Ammon's horn (tissue), 1 donor: ENCODE results near the gene ING4.
A peak's percentile ranks its signal among the peaks of the same experiment; 100 is the strongest.

Experiments
- DNase-seq: peaks from one replicate; pipeline ENCODE4 v3.0.0-alpha.2; 2016; ENCODE audit warnings: low spot score

ING4 gene

DNA sequence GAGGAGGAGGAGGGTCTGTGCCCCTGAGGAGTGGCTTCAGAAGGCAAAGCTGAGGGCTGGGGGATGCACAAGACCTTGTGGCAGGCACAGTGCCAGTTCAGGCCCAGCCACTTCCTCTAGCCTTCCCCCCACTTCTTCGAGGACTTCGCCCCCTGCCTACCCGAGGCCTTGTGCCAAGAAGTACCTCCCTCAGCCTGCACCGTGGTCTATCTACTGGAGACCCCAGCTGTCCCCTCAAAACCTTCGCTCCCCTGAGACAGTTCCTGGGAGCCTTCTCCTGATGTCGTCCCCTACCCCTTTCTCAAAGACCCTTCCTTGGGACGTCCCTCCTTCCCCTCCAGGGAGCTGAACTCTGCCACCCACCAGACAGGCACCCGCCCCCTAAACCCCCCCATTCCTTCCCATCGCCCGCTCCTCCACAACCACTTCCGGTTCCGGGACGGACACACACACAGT, 25.7 kb upstream of the ING4 start:
- DNase-seq = peak; percentile 94

DNA sequence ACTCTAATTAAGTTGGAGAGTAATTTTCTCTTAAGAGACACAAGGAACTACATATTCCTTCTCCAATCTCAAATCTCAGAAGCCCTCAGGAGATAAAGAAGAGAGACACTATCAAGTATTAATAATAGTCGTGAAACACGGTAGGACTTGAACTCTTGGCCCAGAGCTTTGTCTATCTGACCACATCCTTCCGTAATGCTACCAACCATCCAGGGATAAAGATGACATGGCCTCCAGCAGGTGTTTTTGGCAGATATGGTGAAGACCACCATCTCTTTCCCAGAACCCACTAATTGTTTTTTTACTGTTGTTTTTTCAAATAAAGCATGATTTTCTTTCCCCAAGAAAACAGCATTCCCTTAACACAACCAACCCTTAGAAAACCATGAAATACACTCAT, 22.9 kb upstream of the ING4 start:
- DNase-seq = no peak

DNA sequence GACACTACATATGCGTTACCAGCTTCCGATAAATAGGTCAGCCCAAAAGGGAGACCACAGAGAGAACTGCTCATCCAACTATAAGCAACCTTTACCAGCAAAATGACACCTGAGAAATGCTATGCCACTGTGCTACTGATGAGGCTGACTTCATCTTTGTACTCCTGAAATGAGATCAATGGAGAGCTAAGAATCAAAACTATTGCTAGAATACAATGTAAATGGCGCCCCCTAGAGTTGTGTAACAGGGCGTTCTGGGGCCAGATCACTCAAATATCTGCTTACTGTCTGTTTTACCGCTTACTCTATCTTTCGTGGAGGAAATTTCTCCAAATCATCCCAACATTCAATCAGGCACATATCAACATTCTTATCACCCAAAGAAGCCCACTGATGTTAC, 21.7 kb upstream of the ING4 start:
- peak; percentile 37 for DNase-seq

DNA sequence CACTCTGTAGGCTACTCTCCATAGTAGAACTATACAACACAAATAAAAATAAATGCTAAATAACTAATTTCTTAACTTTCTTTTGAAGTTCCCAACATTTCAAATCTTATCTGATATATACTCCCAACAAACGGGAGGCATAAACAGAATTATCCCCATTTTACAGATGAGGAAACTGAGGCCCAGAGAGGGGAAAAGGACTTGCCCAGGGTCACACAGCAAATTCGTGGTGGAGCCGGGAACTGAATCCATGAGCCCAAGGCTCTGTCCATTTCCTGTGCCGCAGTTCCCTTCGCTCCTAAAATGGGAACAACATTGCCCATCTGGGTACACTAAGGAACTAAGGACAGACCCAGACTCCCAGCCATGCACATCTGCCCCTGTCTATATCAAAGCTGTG, 14.0 kb upstream of the ING4 start:
- DNase-seq = no peak

DNA sequence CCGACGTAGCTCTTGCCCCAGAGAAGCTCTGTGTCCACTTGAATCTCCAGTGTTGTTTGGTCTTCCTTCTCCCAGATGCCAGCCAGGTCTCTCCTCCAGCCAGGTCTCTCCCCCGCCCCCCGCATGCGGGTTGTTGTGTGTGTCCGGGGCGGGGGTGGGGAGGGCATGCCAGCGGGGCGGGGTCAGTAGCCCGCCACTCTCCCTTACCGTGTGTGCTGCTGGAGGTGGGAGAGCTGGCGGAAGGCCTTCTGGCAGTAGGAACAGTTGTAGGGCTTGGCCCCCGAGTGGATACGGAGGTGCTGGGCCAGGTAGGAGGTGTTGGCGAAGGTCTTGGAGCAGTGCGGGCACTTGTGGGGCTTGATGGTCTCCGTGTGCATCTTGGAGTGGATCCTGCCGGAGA, 9.2 kb upstream of the ING4 start:
- no peak for DNase-seq

DNA sequence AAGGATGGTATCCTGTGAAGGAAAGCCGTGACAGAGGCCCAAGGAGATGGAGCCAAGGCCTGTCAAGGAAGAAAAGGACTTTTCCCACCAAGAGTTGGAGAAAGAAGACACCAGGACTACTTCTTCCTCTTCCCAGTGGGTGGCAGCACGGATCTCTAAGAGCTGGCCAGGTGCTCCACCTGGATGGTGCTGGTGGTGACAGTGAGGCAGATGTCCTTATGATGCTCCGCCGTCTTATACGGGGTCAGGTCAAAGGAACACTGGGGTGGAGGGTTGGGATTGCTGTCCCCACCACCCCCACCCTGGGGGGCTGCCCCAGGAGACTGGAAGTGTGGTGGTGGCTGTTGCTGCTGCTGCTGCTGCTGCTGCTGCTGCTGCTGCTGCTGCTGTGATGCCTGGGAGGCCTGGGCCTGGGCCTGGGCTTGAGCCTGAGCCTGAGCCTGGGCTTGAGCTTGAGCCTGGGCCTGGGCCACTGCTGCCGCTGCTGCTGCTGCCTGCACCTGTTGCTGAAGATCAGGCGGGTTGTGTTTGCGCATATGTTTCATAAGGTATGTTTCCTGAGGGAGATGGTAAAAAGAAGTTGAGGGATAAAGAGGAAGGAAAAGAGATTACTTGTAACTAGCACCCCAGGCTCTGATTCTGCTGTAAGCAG, 4.8 kb upstream of the ING4 start:
- DNase-seq = no peak

DNA sequence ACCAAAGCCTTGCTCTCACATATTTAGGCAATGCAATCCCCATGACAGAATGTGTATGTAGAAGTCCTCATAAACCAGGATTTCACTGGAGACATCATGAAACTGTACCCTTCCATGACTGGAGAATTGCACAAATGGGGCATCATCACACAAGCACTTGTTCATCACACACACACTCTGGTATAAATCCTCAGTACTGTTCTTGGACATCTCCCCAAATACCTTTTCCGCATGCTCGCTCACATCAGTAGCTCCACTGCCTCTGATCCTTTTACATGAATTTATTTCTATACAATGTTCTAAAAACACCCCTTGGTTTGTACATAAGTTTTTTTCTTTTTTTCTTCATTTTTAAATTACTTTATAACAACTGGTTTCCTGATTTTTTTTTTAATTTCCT, 3.3 kb upstream of the ING4 start:
- DNase-seq = no peak

DNA sequence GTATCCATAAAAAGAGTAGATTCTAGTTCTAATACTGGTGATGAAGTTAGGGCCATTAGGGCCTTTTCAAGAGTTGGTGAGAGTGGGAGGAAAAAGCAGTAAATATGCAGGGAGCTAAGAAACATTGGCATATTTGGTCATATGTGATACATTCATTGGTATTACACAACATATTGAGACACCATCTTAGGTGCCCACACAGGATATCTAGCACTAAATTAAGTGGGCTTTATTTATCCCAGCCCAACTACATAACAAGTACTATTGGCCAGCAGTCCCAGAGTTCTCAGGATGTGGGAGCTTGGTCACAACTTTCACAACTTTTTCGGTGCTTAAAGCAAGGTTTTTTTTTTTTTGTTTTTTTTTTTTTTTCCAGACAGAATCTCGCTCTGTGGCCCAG, 2.0 kb upstream of the ING4 start:
- no peak for DNase-seq

DNA sequence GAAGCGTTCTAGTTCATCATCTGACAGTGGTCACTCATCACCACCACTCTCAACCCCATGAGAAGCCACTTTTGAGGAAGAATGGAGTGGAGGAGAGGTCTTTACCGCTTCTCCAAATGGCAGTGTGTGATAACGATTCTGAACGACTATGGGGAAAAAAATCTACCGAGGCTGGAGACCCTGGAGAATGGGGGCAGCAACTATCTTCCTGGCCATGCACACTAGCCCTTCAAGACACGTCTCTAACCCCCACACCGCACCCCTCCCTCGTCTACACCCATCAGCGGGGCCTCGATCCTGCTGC, 365 bp downstream of the ING4 start:
- DNase-seq = no peak

DNA sequence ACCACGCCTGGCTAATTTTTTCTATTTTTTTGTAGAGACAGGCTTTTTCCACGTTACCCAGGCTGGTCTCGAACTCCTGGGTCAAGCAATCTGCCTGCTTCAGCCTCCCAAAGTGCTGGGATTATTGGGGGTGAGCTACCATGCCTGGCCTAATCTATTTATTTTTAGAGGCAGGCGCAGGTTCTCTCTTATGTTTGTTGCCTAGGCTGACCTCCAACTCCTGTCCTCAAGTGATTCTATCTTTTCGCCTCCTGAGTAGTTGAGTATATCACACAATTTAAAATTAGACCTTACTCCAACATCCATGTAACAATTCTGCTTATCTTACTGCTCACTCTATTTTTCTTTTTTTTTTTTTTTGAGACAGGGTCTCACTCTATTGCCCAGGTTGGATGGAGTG, 8.9 kb downstream of the ING4 start:
- no peak for DNase-seq

DNA sequence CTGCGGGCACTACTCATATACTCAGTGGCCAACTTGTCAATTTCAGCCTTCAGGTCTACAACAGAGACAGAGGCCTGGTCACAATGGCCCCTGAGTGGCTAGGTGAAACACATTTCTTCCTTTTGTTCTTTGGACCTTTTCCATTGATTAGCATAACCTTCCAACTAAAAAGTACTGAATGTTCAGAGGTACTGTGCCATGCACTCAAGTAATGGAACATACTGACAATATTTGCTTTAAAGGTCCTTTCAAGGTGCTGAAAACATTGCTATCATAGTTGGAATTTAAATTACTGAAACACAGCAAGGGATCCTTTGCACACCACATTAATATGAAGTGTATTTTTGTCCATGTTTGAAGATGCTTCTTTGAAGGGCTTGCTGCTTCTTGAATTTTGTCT, 9.6 kb downstream of the ING4 start:
- no peak for DNase-seq

DNA sequence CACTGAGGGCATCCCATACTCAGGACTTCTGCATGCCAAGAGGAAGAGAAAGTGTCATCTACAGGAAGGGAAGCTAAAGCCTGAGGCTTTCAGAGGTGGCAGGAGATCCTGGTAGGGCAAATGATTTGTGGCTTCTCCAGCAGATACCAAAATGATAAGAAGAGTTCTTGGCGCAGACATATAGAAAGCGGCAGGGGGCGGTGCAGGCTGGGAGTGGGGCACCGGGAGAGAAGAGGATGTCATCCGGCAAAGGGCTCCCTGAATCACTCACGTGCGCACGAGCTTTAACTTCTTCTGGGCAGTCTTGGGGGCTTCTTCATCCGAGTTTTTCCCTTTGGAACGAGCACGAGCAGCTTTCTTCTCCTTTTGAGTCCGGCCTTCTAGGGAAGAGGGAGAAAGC, 10.5 kb downstream of the ING4 start:
- no peak for DNase-seq

DNA sequence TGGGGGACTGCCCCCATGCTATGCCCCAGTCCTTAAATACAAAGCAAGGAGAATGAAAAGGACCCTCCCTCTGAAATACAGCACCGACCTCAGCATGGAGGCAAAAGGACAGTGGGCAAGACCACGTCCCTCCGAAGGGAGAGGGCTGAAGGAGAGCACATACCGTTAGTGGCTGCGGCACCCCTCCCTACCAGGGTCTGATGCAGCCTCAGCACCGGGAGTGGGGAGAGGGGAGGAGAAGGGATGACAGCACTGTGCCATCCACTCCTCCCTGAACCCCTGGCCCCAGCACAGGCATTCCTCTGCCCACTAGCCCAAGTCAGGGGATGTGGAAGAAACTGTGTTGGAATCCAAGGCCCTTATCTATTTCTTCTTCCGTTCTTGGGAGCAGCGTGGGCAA, 12.1 kb downstream of the ING4 start:
- DNase-seq = no peak

DNA sequence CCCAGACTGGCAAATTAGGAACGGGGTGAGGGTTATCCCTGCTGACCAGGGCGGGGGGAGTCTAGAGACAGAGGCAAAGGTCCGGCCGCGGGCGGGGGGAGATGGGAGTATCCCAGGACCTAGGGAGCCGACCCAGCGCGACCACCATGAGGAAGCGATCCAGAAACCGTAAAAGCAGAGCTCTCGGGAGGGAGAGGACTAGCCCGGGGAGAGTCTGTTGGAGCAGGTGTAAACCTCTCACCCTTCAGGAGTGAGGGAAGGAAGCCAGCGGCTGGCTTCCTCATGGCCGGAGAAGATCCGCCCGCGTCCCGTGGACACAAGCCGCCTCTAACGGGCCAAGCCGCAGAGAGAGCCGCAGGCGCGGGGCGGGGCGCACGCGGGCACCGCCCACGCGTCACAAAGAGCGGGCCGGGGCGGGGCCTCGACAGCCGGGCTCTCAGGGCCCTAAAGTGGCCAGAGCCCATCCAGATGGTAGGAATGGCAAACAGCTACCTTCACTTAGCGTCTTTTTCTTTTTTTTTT, 15.8 kb downstream of the ING4 start, which contains the start of gene ACRBP:
Gene ACRBP (minus strand): TSS at position 350 of the 522 bp plus-strand sequence. CDS start 66 bp downstream, at position 284.
- peak; percentile 78 for DNase-seq

DNA sequence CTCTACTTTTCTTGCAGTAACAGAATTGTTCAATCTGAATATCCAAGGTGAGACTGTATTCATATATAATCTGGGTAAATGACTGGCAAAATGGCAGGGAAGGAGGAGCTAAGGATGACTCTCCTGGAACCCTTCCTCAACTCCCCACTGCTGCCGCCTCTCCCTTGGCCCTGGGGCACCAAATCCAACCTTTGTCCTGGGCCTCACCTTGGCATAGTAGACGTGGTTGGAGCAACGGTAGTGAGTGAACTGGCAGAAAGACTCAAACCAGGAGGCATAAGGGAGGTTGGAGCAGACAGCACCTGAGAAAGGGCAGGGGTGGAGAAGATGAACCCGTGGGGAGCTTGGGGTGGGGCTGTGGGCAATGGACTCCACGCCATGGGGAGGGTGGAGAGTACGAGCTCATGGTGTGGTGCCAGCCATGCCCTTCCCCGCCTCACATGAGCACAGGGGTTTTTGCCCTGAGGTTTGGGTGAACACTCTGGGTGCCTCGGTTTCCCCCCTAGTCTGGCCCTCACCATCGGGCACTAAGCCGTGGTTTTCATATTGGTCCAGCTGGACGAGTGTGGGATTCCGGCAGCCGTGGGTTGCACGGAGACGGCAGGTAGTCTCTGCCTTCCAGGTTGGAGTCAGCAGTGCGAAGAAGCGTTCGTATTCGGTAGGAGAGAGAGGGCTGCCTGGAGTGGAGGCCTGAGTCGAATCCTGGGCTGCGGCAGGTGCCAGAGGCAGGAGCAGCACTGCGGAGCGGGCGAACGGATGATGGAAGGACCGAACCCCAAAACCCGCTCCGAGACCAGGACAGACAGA, 16.4 kb downstream of the ING4 start:
- no peak for DNase-seq

DNA sequence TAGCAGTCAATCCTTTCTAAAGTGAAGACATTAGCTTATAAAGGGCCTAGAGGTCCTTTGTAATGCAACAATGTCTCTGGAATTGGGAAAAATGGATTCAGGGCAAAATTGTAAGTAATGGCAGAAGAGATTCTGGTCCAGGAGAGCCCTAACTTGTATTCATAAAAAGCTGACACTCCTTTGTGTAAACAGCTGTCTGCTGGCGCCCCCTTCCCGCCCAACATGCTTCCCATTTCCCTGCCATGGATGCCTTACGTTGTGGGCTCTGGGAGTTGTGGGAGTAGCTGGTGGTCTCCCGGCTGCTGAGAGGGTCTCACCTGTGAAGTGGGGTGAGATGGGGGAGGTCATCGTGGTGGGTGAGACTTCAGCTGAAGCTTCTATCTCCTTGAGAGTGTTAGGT, 18.0 kb downstream of the ING4 start:
- peak; percentile 57 for DNase-seq

DNA sequence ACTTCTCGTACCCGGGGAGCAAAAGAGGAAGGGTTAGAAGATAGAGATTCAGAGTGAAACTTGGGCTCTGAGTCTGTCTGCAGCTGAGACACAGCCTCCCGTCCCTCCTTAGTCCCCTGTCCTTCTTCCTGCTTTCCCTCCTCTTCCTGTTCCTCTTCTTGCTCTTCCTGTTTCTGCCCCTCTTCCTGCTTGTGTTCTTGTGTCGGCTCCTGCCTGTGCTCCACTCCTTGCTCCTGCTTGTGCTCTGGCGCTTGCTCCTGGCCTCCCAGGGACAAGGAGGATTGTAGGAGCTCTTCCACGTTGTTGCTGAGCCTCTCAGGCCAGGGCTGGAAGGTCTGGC, 18.7 kb downstream of the ING4 start:
- peak; percentile 78 for DNase-seq

DNA sequence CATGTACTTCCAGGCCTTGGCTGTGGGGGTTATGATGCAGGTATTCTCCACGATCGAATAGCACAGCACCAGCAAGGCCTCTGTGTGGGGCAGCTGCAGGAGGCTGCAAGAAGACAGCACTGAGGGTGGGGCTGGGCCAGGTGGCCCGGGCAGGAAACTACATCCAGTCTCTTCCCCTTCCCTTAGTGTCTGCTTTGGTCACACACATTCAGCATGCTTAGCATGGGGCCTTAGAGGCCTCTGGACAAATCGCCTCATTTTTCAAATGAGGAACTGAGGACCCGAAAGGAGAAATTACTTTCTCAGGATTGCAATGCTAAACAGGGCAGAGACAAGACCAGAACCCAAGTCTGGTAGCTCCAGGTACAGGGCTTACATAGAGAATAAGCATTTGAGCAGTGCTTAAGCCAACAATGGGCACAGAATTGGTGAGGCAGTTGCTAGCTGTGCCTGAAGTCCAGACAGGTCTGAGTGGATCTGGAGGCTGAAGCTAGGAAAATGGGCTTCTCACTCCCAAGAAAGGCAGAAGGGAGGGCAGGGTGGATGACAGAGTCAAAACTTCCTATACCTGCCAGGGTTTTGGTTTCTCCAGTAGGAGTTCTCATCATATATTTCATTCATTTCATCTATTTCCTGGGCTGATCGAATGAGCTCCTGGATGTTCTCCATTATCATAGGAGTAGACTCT, 19.2 kb downstream of the ING4 start:
- peak; percentile 61 for DNase-seq

DNA sequence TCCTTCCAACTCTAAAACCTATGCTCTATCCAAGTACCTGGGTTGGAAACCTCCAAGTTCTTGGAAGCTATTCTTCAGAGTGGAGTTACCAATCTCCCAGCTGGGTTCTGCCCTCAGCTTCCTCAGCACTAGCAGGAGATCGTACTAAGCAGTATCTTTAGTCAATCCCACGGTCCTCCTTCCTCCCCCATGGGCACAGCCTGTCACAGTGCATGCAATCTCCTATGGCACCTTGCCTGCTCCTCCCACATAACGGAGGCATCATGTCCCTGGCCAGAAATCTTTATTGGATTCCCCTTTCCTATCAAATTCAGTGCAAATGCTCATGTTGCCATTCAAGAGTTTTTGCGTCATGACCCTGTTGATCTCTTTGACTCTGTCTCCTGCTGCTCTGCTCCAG, 21.8 kb downstream of the ING4 start:
- DNase-seq = peak; percentile 60

DNA sequence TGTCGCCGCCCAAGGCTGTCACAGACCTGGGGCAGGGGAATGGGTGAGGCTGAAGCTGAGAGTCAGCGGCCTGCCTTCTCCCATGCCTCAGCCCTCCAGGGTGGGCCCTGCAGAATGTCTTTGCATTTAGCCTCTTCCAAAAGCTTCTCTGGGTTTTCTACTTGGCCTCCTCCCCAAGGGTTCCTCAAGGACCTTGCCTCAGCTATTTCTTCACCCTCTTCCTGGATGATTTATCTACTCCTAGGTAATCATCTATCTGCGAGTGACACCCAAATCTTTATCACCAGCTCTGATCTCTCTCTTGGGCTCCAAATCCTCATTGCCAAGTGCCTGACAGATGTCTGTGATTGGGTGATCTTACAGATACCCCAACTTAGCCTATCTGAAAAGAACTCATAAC, 22.4 kb downstream of the ING4 start:
- DNase-seq = no peak

DNA sequence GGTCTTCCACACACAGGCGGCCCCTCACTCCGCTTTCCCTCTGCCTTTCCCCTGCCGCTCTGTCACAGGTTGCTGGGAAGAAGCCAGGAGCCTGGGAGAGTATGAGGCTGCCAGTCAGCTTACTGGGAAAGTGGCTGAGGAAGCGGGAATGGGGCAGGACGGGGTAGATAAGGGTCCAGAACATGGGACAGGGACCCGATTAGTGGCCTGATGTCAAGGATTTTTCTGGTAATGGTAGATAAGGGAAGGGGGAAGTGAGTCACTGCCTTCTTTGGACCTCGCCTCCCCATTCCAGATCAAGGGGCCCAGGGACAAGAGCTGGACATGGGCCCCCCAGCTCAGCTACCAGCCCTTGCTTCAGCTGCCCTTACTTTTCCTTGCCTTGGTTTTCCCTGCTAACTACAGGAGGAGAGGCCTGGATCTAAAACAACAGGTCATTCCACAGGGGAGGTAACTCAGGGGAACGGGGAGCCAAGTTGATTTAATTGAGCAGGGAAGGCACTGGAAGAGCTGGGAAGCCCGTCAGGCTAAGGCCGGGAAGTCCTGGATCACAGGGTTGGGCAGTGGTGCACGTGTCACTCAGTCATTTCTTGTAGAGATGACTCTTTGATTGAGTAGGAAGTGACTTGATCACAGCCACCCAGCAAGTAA, 23.6 kb downstream of the ING4 start:
- DNase-seq = no peak

DNA sequence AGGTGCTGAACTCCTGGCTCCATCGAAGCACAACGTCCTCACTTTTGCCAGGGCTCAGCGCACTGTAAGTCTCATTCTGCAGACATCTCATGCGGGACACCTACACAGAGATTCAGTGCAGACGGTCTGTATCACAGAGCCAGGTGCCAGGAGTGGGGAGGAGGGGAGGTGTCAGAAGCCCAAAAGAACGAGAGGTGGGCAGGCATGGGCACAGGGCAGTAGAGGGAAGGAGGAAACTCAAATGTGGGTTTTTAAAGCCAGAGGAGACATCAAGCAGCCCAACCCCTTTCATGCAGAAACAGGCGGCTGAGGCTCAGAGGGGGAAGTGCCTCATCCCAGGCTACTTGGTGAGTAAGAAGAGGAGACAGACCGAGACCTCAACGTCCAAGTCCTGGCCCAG, 24.6 kb downstream of the ING4 start:
- peak; percentile 61 for DNase-seq
